NCI-H2171 (cell line): ENCODE results near the gene OR2S2.
"Not testable (repeated sequence)": the region's sequence is repeated elsewhere in the genome, so short reads cannot be mapped to it uniquely, and the experiment has no call there.

Experiments
- DNase-seq: peaks from one replicate; lab custom pipeline; 2025; lab: John Stamatoyannopoulos, UW

The OR2S2 gene

GRCh38 chr9:35933550-35934067 lies 24.3 kb downstream of the OR2S2 start:
- no peak for DNase-seq

- no peak for DNase-seq
Measured at GRCh38 chr9:35932735-35933134, 25.2 kb downstream of the OR2S2 start.

- DNase-seq, result no peak
Measured at GRCh38 chr9:35930989-35931388, 27.0 kb downstream of the OR2S2 start.

- DNase-seq, result no peak
Measured at GRCh38 chr9:35930521-35930920, 27.4 kb downstream of the OR2S2 start.

GRCh38 chr9:35929453-35929718 lies 28.6 kb downstream of the OR2S2 start:
- no peak for DNase-seq

GRCh38 chr9:35928591-35929452 lies 29.1 kb downstream of the OR2S2 start:
- no peak for DNase-seq

GRCh38 chr9:35923927-35924763 lies 33.8 kb downstream of the OR2S2 start:
- DNase-seq, result no peak

- no peak for DNase-seq
Measured at GRCh38 chr9:35923598-35923926, 34.4 kb downstream of the OR2S2 start.

- no peak for DNase-seq
Measured at GRCh38 chr9:35920051-35920620, 37.8 kb downstream of the OR2S2 start.

- DNase-seq, result no peak
Measured at GRCh38 chr9:35919212-35920008, 38.5 kb downstream of the OR2S2 start.

GRCh38 chr9:35918780-35919179 lies 39.2 kb downstream of the OR2S2 start:
- DNase-seq, result no peak

GRCh38 chr9:35917261-35917660 lies 40.7 kb downstream of the OR2S2 start:
- DNase-seq, result no peak

GRCh38 chr9:35915681-35916294 lies 42.2 kb downstream of the OR2S2 start:
- no peak for DNase-seq

- no peak for DNase-seq
Measured at GRCh38 chr9:35914301-35914807, 43.6 kb downstream of the OR2S2 start.

- not testable (repeated sequence) for DNase-seq
Measured at GRCh38 chr9:35913429-35913828, 44.5 kb downstream of the OR2S2 start.

- DNase-seq, result no peak
Measured at GRCh38 chr9:35912791-35913400, 45.1 kb downstream of the OR2S2 start.

GRCh38 chr9:35911690-35912089 lies 46.3 kb downstream of the OR2S2 start:
- no peak for DNase-seq

- DNase-seq, result no peak
Measured at GRCh38 chr9:35910613-35911359, 47.2 kb downstream of the OR2S2 start.

- no peak for DNase-seq
Measured at GRCh38 chr9:35909687-35910612, 48.0 kb downstream of the OR2S2 start.
